Activated CD8-positive, alpha-beta memory T cell treated with anti-CD3 and anti-CD28 coated beads for 36 hours (primary cell): Measurements from ENCODE around the gene CCP110. TPM values are rescaled to one million over a fixed set of nuclear protein-coding genes. Genes with fewer than 3 reads are reported as not detected.

ENCODE experiments used
- CTCF ChIA-PET: fragments of 350-600 bp; sonication (Branson Sonifier 250); formaldehyde crosslinking; loops from one replicate; lab custom pipeline; 2021; ENCODE audit warnings: antibody characterized with exemption; lab: Charles Lee
- POLR2A ChIA-PET: fragments of 350-600 bp; sonication (Branson Sonifier 250); formaldehyde crosslinking; loops from one replicate; lab custom pipeline; 2021; ENCODE audit warnings: antibody characterized with exemption; lab: Charles Lee
- total RNA-seq, 2 experiments: library from RNA; stranded (reverse); gene quantifications; one replicate each; pipeline ENCODE4 v1.2.3, GENCODE V29; 2021

The CCP110 gene, protein sequence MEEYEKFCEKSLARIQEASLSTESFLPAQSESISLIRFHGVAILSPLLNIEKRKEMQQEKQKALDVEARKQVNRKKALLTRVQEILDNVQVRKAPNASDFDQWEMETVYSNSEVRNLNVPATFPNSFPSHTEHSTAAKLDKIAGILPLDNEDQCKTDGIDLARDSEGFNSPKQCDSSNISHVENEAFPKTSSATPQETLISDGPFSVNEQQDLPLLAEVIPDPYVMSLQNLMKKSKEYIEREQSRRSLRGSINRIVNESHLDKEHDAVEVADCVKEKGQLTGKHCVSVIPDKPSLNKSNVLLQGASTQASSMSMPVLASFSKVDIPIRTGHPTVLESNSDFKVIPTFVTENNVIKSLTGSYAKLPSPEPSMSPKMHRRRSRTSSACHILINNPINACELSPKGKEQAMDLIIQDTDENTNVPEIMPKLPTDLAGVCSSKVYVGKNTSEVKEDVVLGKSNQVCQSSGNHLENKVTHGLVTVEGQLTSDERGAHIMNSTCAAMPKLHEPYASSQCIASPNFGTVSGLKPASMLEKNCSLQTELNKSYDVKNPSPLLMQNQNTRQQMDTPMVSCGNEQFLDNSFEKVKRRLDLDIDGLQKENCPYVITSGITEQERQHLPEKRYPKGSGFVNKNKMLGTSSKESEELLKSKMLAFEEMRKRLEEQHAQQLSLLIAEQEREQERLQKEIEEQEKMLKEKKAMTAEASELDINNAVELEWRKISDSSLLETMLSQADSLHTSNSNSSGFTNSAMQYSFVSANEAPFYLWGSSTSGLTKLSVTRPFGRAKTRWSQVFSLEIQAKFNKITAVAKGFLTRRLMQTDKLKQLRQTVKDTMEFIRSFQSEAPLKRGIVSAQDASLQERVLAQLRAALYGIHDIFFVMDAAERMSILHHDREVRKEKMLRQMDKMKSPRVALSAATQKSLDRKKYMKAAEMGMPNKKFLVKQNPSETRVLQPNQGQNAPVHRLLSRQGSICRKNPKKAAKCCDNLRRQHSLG
- 10 to 100 TPM; 29.3 to 30.1 TPM for total RNA-seq

- ChIA-PET CTCF (interaction anchor here (1.3 to 1.4 kb wide), 2 partner anchors 22 to 31 kb away, joined by 3 to 8 read pairs; partner anchors contain the start of gene VPS35L), POLR2A (interaction anchor here (2.6 kb wide), 1 partner anchor 32 kb away, joined by 14 read pairs; the partner anchor contains the start of gene VPS35L)
Measured at GRCh38 chr16:19523559-19524355, at the start of gene CCP110. CCP110 (plus strand) TSS chr16:19523942; CDS start chr16:19527882, 3,940 bp downstream.

DNA sequence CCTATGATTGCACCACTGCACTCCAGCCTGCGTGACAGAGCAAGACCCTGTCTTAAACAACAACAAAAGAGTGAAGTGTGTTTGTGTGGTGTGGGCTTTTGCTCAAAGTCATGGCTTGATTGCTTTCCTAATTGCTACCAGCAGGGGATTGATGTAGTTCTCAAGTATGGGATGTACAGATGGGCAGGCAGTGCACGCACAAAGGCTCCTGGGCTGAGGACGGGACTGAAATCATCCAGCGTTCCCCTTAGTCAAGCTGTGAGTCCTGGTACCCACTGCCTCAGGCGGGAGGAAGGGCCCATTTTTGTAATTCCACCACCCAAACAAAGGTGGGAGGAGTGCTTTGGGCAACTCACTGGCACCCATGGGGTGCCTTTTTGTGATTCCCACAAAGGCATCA, 49.1 kb upstream of the CCP110 start:
- ChIA-PET CTCF (no interaction called here), POLR2A (no interaction called here)

DNA sequence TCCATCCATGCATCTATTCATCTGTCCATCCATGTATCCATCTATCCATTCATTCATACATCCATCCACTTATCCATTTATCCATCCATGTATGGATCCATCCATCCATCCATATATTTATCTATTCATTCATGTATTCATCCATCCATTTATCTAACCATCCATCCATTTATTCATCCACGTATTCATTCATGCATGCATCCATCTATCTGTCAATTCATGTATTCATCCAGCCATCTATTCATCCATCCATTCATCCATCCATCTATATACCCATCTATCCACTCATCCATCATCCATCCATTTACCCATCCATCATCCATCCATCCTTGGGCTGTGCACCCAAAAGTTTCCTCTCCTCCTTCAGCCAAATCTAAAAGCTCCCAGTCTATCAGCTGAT, 45.2 kb upstream of the CCP110 start:
- CTCF ChIA-PET = interaction anchor here (0.6 kb wide), 1 partner anchor 336 kb away, joined by 4 read pairs; no protein-coding TSS in a partner anchor
- POLR2A ChIA-PET = no interaction called here

- CTCF ChIA-PET = no interaction called here
- POLR2A ChIA-PET = no interaction called here
Measured at GRCh38 chr16:19479302-19479721, 44.4 kb upstream of the CCP110 start.

GRCh38 chr16:19481296-19481695, 42.4 kb upstream of the CCP110 start:
- CTCF ChIA-PET = interaction anchor here (0.8 kb wide), 1 partner anchor 93 kb away, joined by 3 read pairs; no protein-coding TSS in a partner anchor
- POLR2A ChIA-PET = no interaction called here

DNA sequence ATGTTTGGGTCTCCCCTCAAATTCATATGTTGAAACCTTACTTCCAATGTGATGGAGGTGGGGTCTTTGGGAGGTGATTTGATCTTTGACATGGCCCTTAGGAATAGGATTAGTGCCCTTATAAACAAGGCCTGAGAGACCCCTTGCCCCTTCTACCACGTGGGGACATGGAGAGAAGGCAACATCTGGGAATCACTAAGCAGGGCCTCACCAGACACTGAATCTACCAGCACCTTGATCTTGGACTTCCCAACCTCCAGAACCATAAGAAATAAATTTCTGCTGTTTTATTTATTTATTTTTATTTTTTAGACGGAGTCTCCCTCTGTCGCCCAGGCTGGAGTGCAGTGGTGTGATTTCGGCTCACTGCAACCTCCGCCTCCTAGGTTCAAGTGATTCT, 42.0 kb upstream of the CCP110 start:
- ChIA-PET POLR2A (no interaction called here), CTCF (interaction anchor here (0.8 kb wide), 1 partner anchor 93 kb away, joined by 3 read pairs; no protein-coding TSS in a partner anchor)

GRCh38 chr16:19482291-19482690, 41.5 kb upstream of the CCP110 start:
- CTCF ChIA-PET = no interaction called here
- POLR2A ChIA-PET = no interaction called here

GRCh38 chr16:19484096-19484495, 39.6 kb upstream of the CCP110 start:
- ChIA-PET POLR2A (no interaction called here), CTCF (no interaction called here)

DNA sequence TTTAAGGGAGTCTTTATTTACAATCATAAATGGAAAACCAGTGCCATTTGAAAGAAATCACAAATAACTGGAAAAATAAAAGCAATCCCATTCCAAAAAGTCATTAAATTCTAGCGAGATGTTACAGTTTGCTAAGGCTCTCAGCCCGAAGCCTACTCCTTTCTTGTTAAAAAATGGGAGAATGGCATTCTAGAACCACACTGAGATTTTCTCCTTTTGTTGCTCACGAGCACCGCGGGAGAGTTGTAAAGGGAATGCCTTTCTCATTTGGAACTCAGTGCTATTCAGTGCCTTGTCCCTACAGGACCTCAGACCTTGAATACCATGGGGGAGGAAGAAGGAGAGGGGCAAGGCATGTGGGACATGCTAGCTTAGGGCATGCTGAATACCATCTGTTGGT, 38.1 kb upstream of the CCP110 start:
- CTCF ChIA-PET = no interaction called here
- POLR2A ChIA-PET = no interaction called here

DNA sequence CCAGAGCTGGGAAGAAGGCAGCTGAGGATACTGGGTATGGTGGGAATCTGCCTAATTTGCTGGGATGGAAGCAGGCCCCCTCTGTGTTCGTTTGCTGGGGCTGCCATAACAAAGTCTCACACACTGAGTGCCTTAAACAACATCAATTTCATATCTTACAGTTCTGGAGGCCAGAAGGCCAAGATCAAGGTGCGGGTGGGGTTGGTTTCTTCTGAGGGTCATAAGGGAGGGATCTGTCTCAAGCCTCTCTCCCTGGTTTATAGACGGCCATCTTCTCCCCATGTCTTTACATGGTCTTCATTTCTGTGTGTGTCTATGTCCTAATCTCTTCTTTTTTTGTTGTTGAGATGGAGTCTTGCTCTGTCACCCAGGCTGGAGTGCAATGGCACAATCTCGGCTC, 37.7 kb upstream of the CCP110 start:
- POLR2A ChIA-PET = no interaction called here
- CTCF ChIA-PET = no interaction called here

GRCh38 chr16:19486750-19487325, 36.9 kb upstream of the CCP110 start:
- POLR2A ChIA-PET = no interaction called here
- CTCF ChIA-PET = no interaction called here

DNA sequence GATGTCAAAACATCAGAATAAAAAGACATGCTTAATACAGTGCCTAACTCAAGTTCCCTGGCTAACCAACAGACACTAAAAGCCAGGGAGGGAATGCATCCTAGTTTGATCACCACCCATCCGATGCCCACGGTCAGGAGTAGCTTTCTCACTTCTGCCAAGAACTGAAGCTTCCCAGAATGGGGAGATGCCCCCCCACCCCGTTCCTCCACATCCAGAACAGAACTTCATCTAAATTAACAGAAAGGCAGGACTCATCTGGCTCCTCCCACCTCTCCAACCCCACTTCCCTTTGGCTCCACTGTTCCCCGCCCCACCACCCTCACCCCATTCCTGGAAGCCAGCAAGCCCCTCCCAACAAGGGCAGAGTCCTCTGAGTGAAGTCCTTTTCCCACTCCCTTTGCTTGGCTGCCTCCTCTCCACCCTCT, 35.5 kb upstream of the CCP110 start:
- POLR2A ChIA-PET = no interaction called here
- CTCF ChIA-PET = no interaction called here

GRCh38 chr16:19490619-19491018, 33.1 kb upstream of the CCP110 start:
- CTCF ChIA-PET = no interaction called here
- POLR2A ChIA-PET = no interaction called here

DNA sequence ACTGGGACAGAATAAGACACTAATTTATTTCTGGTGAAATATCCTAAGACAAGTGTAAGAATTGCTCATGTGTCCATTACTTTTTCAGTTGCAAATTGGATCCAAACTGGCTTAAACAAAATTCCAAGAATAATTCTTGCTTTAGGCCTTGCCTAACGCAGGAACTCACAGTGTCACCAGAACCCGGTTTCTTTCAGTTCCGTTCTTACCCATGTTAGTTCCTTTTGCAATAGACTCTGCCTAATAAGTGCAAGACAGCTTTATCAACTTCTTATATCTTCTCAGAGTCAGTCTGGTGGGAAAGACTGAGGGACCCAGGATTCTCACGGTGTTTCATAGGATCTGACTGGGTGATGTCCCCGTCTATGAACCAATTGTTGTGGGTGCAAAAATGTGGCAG, 26.6 kb upstream of the CCP110 start:
- ChIA-PET POLR2A (no interaction called here), CTCF (no interaction called here)

- ChIA-PET POLR2A (no interaction called here), CTCF (no interaction called here)
Measured at GRCh38 chr16:19499006-19499405, 24.7 kb upstream of the CCP110 start.

- ChIA-PET POLR2A (no interaction called here), CTCF (no interaction called here)
Measured at GRCh38 chr16:19499481-19499880, 24.3 kb upstream of the CCP110 start.

DNA sequence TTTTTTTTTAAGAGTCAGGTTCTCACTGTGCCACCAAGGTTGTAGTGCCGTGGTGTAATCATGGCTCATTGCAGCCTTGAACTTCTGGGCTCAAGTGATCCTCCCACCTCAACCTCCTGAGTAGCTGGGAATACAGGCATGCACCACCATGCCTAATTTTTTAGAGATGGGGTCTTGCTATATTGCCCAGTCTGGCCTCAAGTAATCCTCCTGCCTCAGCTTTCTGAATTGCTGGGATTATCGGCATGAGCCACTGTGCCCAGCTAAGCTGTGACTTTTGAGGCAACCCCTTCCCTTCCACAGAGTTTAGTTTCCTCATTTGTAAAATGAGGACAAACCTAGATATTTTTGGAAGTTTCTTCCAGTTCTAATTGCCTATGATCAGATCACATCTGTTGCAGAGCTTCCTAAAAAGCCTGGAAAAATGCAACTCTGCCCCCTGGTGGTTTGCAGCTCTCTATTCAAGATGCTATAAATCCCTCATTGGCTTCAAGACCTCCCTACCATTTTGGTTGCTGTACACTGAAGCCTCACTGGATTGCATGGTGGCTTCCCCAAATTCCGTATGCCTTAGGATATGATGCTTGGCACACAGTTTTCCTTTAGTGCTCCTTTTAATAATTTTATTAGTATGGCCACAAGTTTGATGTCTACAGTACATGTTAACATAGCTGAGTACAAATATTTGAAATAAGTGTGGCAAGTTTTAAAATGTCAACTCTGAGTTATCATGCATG, 21.2 kb upstream of the CCP110 start:
- POLR2A ChIA-PET = no interaction called here
- CTCF ChIA-PET = interaction anchor here (0.6 to 2.8 kb wide), 12 partner anchors 9 to 416 kb away, joined by 3 to 15 read pairs (median 3); no protein-coding TSS in a partner anchor
